Esophagus muscularis mucosa (tissue), 3 donors: Measurements from ENCODE around the gene ZFAND2B.

Source experiments
- POLR2A ChIP-seq: fragments of 450-650 bp; IDR thresholded peaks from one replicate; pipeline ENCODE4 v1.6.1; 2017; ENCODE audit warnings: antibody characterized with exemption, moderate library complexity, mild to moderate bottlenecking, low read depth
- POLR2AphosphoS5 ChIP-seq, 2 donors: sonication (generic); formaldehyde crosslinking; IDR thresholded peaks; one replicate each; pipeline ENCODE4 v1.6.1; 2017; ENCODE audit warnings: antibody characterized with exemption in 2 of 2
- TF ChIP-seq, protein P1 (sequence below), 3 experiments: fragments of 200-600 bp in 2 of 3; fragments of 450-650 bp in 1 of 3; sonication (generic) in 2 of 3; IDR thresholded peaks; one replicate each; pipeline ENCODE4 v1.5.1; 2017 to 2019; ENCODE audit warnings: antibody characterized with exemption in 3 of 3, mild to moderate bottlenecking in 2 of 3, moderate library complexity in 1 of 3

DNA sequence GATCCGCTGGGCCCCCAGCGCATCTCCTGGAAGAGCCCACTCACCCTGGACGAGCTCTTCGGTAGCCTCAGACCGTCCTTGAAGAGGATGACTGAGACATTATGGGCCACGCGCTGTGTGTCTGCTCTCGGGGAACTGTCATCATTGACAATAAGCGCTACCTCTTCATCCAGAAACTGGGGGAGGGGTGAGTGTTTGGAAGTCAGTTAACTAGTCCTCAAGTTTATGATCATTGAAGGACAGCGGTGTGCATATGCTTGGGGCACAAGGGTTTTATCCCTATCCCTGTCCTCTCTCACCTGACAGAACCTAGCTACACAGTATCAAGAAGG lies 39.3 kb downstream of the ZFAND2B start:
- TF ChIP-seq, protein P1, sequence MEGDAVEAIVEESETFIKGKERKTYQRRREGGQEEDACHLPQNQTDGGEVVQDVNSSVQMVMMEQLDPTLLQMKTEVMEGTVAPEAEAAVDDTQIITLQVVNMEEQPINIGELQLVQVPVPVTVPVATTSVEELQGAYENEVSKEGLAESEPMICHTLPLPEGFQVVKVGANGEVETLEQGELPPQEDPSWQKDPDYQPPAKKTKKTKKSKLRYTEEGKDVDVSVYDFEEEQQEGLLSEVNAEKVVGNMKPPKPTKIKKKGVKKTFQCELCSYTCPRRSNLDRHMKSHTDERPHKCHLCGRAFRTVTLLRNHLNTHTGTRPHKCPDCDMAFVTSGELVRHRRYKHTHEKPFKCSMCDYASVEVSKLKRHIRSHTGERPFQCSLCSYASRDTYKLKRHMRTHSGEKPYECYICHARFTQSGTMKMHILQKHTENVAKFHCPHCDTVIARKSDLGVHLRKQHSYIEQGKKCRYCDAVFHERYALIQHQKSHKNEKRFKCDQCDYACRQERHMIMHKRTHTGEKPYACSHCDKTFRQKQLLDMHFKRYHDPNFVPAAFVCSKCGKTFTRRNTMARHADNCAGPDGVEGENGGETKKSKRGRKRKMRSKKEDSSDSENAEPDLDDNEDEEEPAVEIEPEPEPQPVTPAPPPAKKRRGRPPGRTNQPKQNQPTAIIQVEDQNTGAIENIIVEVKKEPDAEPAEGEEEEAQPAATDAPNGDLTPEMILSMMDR (IDR thresholded peaks at IDR 0.05): no peak
- no peak for TF ChIP-seq POLR2AphosphoS5 (IDR thresholded peaks at IDR 0.05)
- TF ChIP-seq POLR2A: no peak
